LHCN-M2 (cell line): ENCODE measurements around the gene SLC40A1. TPM values are rescaled to one million over a fixed set of nuclear protein-coding genes. Genes with fewer than 3 reads are reported as not detected.
A peak's percentile ranks its signal among the peaks of the same experiment; 100 is the strongest.

Source experiments
- DNase-seq: peaks from one replicate; pipeline ENCODE4 v3.0.0-alpha.2; 2012; ENCODE audit warnings: low read depth
- total RNA-seq: library from RNA; depleted of rRNA; stranded (reverse); fragments of >200 nt; gene quantifications from 2 replicates; pipeline ENCODE4 v1.2.3, GENCODE V29; 2014

The SLC40A1 gene
- total RNA-seq, 1 experiment from 2014 or later = 7.6 TPM

DNA sequence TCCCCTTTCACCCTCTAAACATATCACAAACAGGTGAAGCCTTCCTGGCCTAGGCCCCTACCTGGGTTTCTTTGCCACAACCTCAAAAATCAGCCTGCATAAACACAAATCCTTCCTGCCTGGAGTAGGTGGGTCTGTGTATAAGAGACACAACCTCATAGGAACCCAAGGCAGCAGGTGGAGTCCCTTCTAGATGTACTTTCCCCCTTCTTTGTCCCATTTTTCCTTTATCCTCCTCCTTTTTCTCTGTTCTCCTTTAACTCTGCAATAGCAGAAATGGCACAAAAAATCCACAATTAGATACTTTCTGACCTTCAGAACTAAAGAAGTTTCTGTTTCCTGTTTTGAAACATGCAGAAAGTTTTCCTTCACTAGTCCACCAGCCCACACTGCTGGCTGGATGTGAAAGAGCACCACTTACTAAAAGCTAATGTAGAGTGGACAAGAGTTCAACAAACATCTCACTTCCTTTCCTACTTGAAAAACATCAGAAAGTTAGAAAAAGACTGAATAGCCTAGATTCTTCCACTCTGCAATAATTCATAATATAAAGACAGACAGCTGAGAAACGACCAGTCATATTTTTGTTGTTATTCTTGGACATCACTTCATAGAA is 11.2 kb downstream of the SLC40A1 start:
- DNase-seq = peak; percentile 51

DNA sequence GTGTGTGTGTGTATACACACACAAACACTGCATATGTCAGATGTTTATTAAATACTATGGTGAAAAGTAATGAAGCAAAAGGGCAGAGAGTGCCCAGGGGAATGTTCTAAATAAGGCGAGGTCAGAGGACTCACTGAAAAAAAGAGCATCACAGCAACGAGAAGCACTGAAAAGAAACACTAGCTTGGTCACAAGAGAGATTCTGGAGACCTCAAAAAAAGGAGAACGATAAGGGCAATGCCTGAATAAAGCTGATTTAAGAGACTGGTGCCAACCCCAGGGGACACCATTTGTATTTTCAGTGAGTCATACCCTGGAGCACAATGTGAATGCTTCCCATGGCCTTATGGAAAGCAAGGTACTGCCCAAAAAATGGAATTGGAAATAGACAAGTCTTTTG is 14.5 kb downstream of the SLC40A1 start:
- peak; percentile 82 for DNase-seq

GRCh38 chr2:189561371-189562038 is 19.1 kb downstream of the SLC40A1 start:
- no peak for DNase-seq

GRCh38 chr2:189560273-189560586 is 20.4 kb downstream of the SLC40A1 start:
- no peak for DNase-seq

DNA sequence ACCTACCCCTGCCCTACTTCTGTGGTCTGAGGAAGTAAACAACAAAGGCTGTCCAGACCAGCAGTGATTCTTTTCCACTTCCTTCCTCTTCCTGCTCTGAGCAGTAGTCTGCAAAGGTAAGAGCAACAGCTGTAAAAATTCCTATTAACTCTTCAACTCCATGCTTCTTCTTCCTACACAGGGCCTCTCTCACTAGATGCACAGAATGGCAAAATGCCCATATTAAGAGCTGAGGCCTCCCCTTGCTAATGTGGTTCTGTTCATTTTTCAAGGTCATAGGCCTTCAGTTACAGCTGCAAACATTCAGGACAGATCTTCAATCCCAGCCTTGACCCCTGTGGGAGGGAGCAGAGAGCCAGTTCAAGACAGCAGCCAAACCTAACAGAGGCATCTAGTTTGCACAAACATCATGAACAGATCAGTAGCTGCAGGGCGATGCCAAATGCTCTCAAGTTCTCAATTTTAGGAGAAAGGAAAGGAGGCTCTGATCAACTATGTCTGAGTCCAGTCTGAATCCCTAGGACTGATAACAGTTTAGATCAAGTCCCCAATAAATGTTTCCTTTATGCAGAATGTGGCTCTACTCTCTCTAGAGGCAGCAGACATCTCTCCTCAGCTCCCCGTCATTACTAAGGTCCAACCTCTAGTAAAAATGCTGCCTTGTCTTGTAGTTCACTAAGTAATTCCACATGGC is 20.9 kb downstream of the SLC40A1 start:
- no peak for DNase-seq

- no peak for DNase-seq
Observed at GRCh38 chr2:189558516-189559272, 21.9 kb downstream of the SLC40A1 start.

DNA sequence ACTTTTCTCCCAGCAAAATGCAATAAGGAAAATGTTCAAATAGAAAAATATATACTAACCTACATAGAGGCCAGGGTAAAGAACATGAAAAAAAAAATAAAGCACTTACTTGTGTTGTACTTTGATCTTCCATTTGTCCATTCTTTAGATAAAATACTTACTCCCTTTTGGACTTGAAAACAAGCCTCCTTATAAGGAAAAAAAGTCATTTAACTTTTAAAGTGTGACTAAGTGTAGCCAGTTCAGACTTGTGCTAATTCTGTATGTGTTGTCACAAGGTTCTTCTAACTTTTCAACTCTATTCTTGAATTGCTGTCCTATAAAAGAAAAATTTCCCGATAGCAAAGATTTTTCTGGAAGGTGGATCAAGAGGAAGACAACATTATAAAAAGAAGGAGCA is 23.2 kb downstream of the SLC40A1 start:
- no peak for DNase-seq

GRCh38 chr2:189556526-189556925 is 24.1 kb downstream of the SLC40A1 start:
- no peak for DNase-seq

DNA sequence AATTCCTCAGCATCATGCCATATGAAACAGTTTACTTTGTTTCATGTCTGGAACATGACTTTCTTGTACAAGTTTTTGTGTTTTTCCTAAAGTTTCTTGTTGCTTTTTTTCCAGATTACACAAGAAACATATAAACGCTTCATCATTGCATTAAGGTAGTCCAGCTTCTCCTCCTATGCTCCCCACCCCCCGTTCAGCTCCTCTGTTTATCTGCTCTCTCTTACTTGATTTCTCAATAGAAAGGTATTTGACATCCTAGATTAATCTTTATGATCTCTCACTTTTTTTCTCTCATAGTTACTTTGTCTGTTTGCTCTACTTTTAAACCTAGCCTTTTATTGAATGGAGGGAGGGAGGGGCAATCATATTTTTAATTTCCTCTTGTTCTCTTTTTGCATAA is 25.4 kb downstream of the SLC40A1 start:
- DNase-seq = no peak

DNA sequence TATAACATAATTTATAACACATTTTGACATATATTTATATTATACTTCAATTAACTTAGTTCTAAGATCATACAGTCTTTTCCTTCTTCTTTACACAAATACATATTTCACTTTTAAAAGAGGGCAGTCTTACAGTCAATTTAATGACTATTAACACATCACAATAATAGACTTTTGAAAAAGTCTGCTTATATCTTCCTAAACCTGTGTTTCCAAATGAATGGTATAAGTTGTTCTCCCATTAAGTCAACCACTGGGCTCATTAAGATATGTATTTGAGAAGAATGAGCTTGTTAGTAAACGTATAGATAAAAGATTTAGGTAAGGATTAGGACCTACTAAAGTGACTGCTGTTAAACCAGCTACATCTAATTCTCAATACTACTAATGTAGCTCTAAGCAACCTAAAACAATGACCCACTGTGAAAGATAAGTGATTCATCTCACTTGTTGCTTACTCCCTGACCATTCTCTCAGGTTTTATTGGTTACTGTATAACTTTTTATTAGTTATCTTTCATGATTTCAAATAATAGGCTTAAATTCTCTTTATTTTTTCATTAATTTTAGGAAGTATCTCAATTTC is 27.0 kb downstream of the SLC40A1 start:
- DNase-seq = no peak

DNA sequence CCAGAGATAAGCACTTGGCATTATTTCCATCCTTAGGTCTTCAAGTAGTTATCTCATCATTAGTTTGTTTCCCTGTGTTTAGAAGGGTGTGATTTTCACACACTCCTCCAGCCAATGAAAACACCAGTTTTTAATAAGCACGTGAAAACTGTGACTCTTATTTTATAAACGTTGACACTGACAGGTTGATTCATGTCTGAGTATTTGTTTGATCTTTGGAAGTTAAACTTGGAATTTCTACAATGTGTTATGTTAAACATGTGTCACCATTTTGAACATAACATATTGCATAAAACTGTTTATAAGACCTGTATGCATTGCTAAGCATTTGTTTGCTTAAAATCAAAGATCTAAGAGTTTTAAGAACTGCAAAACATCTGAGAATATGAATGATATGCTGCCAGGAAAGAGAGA is 27.6 kb downstream of the SLC40A1 start:
- no peak for DNase-seq

- no peak for DNase-seq
Observed at GRCh38 chr2:189552334-189552990, 28.1 kb downstream of the SLC40A1 start.

DNA sequence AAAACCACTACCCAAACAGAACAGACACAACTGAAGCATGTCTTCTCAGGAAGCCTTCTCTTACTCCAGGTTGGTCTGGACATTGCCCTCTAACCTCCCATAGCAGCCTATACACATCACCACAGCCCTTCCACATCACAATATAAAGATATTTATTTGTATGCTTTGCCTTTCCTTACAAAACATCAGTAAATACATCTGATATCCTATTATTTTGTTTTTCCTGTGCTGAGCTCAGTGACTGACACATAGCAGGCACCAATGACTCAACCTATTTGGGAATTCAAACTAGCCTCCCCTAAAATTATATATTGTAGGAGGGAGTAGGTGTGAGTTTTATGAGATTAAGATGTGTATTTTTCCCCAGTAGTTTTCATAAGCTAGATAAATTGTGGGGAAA is 28.8 kb downstream of the SLC40A1 start:
- no peak for DNase-seq

- DNase-seq = peak; percentile 93
Observed at GRCh38 chr2:189549449-189549832, 31.1 kb downstream of the SLC40A1 start.

DNA sequence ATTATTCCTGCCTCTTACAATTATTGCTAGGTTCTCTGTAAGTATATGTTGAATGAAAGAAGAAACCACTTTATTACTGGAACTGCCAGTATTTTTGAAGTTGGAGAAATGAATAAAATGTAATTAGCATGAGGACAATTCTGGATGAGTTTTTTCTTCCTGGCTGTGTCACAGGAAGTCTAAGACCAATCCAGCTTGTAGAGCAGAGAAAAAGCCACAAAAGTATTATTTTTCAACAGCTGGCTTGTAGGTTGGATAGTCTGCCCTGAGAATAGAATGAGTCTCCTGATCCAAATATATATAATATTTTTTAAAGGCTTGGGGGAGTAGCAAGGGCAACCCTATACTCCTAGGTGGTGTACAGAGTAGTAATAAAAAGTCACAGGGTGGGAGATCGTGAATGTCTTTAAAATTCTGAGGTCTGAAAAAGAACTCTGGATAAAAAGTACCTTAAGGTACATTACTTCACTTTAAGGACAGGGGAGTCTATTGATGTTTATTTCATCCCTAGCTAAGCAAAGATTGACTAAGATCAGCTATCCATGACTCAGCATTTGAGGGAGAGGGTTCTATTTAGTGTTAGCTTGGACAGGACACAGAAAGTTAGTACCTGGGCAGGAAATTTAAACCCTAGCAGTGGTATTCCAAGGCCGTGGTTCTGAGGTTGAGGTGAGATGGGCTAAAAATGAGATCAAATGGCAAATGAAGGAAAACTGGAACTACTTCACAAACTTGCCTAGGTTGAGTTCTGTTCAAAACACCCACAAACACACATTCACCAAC is 31.7 kb downstream of the SLC40A1 start:
- DNase-seq = peak; percentile 93

- DNase-seq = no peak
Observed at GRCh38 chr2:189545418-189545817, 35.2 kb downstream of the SLC40A1 start.

DNA sequence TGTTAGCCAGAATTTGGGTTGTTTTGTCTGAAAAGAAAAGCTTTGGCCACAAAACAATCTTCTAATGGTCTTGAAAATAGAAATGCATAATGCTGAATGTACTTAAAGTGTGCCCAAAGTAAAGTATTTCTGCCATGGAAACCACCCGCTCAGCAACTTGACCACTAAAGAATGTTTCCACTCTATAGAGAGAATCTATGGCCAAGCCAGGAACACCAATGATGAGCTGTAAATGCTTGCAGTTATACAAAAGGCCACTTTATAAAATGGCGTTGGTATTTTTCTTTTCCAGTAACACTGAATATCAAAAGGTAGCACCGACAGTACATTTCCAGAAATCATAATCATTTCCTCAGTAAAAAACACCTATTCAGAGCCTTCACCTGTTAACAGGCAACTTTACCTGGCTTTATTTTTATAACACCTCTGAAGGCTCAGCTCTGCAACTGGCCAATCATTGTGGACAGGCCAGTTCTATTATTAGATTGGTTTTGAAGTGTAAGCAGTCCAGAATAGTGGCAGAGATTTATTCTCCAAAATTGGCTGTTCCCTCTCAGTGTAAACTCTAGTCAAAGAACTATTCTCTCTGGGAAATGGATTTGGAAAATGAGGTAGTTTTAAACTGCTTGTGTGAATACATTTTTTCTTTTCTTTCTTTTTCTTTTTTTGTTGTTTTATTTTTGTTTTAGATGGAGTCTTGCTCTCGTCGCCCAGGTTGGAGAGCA is 36.1 kb downstream of the SLC40A1 start:
- no peak for DNase-seq

GRCh38 chr2:189543367-189543766 is 37.2 kb downstream of the SLC40A1 start:
- no peak for DNase-seq

DNA sequence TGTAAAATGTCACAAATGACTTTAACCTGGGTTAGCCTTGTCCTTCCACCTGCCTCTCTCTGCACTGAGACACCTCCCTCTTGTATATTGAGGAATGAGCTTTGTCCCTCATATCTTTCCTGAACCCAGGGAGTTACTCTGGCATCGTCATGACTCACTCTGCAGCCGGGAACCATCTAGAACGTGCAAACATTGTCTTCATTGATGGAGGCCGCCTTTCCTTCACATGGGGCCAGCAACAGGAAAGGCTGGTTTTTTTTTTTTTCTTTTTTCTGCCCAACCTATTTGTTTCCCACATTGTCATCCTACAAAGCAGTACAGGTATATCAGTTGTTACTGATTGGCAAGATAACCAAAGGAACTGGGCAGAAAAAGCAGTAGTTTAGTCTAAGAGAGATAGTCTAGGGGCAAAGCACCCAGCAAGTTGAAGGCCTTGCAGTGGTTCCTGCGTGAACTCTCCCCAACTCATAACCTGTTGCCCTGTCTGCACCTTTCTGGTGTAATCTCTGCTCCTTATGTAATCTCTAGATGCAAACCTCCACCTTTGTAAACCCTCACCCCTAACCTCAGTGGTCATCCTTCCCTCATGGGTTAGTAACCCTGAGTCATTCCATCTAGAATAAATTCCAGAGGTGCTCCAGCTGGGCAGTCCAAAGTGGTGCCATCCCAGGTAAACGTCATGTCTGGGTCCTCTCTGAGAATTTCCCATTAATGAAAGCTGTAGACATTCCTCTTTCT is 38.3 kb downstream of the SLC40A1 start:
- DNase-seq = no peak
